GM18511 (cell line): ENCODE results near the gene SSUH2.
"Not testable (repeated sequence)": the region's sequence is repeated elsewhere in the genome, so short reads cannot be mapped to it uniquely, and the experiment has no call there.

Source experiments
- ATAC-seq: cut with Tn5 transposase; IDR thresholded peaks from one replicate; pipeline ENCODE4 v1.9.1; 2021; ENCODE audit warnings: mild to moderate bottlenecking, moderate library complexity; ENCODE audit not compliant: unreplicated experiment

The SSUH2 gene

DNA sequence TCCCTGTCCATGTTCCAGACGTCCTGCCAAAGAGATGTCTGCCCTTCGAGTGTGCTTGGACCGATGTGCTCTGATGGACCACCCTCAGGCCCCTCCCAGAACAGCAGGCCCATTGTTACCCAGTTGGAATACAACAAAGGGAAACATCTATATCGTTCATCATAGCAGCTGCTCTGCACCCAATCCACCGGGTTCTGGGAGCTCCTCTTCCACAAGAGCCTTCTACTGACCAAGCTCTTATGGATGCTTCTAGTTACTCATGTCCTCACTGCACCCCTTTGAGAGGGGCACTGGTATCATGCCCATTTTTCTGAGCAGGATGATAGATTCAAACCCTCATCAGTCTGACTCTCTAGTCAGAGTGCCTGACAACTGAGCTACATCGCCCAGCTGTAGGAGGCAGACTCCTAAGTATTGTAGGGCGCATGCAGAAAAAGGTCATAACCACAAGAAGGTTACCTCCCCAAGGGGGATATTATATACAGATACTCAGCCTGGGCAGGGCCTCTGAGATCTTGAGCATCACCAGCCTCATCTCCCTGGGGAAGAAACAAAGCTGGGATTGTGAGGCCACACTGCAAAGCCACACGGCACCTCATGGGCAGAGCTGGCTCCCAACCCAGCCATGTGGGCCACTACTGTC is at the start of gene SSUH2:
Gene SSUH2, minus strand, starts transcription at position 51 of the 643 bp plus-strand sequence. Its CDS starts 40 bp downstream, at position 11.
- no peak for ATAC-seq

- not testable (repeated sequence) for ATAC-seq
Measured at GRCh38 chr3:8691295-8691694, 46.7 kb upstream of the SSUH2 start.

DNA sequence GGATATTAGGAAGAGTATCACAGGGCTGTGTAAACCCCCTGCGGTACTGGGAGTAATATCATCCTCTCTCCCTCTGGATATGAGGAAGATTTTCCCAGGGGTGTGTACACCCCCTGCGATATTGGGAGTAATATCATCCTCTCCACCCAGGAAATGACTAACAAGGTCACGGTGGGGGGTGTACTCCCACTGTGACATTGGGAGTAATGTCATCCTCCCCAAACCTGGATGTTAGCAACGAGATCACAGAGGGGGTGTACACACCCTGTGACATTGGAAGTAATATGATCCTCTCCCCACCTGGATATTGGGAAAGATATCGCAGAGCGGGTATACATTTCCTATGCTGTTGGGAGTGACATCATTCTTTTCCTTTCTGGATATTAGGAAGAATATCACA is 40.4 kb upstream of the SSUH2 start:
- ATAC-seq = not testable (repeated sequence)

GRCh38 chr3:8682850-8683574 is 38.4 kb upstream of the SSUH2 start:
- not testable (repeated sequence) for ATAC-seq

GRCh38 chr3:8681881-8682538 is 37.4 kb upstream of the SSUH2 start:
- ATAC-seq = not testable (repeated sequence)

DNA sequence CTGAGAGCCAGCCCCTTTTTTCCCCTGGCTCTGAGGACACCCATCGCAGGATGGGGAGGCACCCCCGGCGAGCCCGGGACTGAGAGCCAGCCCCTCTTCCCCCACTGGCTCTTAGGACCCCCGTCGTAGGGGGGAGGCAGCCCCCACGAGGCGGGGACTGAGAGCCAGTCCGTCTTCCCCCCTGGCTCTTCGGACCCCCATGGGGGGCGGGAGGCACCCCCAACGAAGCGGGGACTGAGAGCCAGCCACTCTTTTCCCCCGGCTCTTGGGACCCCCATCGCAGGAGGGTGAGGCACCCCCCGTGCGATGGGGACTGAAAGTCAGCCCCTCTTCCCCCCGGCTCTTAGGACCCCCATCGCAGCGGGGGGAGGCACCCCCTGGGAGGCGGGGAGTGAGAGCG is 36.8 kb upstream of the SSUH2 start:
- no peak for ATAC-seq

- ATAC-seq = not testable (repeated sequence)
Measured at GRCh38 chr3:8679817-8680553, 35.4 kb upstream of the SSUH2 start.

GRCh38 chr3:8678751-8679150 is 34.2 kb upstream of the SSUH2 start:
- ATAC-seq = no peak

DNA sequence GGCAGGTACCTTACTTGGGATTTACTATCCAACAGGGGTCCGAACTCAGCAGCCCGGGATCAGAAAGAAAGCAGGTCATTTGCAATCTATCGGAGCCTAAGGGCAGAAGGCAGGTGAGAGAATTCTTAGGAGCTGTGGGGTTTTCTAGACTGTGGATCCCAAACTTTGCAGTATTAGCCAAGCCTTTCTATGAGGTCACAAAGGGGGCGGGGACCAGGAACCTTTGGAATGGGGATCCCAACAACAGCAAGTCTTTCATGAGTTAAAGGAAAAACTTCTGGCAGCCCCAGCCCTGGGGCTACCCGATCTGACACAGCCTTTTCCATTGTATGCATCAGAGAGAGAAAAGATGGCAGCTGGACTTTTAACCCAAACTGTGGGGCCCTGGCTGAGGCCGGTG is 32.7 kb upstream of the SSUH2 start:
- ATAC-seq = not testable (repeated sequence)

GRCh38 chr3:8675591-8675990 is 31.0 kb upstream of the SSUH2 start:
- ATAC-seq = not testable (repeated sequence)

DNA sequence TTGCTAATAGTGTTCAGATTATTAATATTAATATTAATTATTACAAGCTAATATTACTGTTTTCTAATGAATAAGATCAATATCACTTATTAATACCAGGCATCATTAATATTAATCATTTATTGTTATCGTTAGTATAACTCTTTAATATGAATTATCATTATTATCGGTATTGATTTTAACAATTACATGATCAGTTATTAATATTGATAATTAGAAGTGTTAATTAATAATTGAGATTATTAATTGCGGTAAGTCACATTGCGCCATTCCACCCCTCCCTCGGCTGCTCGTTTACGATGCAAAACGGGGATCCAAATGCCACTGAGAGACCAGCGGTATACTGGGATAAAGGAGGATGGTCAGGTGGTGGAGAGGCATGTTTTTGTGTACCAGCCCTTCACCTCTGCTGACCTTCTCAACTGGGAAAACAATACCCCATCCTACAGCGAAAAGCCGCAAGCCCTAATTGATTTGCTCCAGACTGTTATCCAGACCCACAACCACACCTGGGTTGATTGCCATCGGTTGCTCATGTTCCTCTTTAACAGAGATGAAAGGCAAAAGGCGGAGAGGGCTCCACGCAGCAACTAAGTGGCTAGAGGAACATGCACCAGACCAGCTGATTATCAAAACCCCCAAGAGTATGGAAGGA is 28.6 kb upstream of the SSUH2 start:
- no peak for ATAC-seq

DNA sequence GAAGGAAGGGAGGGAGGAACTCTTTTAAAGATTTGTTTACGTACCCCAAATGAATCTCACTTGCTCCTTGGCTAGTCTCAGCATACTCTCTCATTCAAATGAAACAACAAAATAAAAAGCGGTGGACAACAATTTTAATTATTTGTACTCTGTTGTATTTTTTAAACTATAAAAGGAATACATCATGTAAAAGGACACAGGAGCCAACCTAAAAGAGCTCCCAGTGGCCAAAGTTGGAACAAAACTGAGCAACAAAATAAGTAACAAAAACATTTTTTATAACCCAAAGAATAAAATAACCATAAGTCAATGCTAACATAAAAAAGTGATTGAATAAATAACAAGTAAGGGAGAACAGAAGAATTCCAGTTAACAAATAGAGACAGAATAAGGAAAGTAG is 24.4 kb upstream of the SSUH2 start:
- ATAC-seq = no peak

DNA sequence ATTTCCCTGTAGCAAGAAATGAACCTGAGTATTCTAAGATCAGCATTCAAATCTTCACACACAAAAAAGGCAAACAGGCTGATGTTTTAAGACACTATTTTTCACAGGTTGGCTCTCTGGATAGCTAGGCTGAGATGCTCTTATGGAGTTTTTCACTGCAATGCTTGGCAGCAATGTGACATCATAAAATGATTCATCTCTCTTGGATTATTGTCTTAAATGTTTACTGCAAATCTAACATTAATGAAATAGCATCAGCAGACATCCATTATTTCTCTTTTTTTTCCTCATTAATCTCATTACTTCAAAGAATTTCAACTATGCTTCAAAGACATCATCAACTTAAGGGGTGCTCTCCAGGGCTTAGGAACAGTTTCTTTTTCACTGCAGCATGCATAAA is 23.6 kb upstream of the SSUH2 start:
- no peak for ATAC-seq

GRCh38 chr3:8667463-8668091 is 23.0 kb upstream of the SSUH2 start:
- no peak for ATAC-seq

DNA sequence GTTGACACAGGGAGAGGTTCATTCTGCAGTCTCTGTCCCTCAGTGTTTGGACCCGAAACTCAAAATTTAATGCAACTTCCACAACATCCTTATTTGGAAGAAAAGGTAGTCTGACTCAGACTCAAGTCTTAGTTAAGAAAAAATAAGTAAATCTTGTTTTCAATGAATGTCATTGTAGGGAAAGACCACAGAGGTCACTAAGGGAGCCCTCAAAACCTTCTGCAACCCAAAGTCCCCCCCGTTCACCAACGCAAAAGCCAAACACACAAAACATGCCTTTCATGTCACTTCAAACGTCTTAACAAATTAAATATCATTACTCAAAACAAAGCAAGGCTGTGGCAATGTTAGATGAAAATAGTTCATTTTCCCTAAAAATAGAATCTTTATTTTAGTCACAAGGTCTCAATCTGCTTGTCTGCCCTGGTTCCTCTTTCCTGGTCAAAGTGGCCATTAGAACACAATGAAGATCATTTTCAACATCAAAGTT is 20.9 kb upstream of the SSUH2 start:
- peak; percentile 85 for ATAC-seq

DNA sequence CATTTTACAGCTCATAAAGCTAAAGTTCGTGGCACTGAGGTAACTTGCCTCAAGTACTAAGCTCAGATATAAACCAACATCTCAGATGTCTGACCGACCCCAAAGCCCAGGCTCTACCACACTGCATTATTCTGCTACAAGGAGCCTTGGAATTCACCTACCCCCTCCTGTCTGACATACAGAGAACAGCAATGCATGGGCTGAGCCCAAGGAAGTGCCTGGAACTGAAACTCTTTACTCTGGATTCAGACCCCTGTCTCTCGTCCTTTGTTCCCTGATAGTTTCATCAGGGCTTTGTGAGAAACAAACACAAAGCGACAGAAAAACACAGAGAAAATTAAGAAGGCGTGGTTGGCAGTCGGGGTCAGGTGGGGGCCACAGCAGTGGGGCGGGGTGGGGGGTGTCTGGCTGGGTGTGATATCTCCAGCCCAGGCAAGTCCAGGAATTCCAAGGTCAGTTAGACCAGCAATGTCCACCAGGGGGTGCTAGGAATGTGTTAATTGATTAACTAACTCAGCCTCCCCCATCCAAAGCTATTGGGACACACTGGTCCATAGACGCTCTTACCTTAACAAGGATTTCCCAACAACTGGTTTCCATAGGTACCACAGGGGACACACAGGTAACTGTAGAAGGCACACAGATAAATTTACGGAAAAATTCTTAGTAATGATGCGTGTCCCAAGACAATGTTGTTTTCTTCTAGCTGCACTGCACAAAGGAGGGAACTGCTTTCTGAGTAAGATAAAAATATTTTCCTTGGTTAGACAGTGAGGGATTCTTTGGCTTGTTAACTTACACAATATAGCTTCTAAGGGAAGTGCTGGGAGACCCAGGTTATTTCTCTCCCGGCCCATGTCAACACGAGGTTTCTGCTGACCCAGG is 18.8 kb upstream of the SSUH2 start:
- no peak for ATAC-seq

DNA sequence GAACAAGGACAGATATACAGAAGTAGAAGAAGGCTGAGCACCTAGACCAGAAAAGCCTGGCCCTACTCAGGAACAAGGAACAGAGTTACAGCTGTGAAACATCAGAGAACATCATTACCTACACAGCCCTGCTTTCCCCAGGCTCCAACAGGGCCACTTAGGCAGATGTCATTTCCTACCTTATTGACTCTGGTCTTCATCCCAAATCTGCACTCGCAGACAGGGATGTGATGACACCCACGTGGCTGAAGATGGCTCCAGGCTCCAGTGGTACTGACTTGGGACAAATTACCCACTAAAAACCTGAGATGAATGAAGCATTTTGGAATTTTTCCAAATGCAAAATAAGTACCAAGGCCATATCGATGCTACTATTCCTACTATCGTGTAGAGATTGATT is 18.0 kb upstream of the SSUH2 start:
- no peak for ATAC-seq

GRCh38 chr3:8660175-8661118 is 15.8 kb upstream of the SSUH2 start:
- ATAC-seq = no peak
